ENCODE data around the gene MED14.

GRCh38 chrX:40719218-40719617, 16.1 kb downstream of the MED14 start:
- TF ChIP-seq POLR2AphosphoS5 (IDR thresholded peaks at IDR 0.05) (no peak), CTCF (IDR thresholded peaks at IDR 0.05 in 8 of 11, conservative IDR thresholded peaks at IDR 0.05 in 3 of 11) (no peak), POLR2A (IDR thresholded peaks at IDR 0.05) (no peak)

Data from spleen (tissue), 7 donors.